Spleen (tissue), 7 donors: Measurements from ENCODE around the gene TBR1.

ENCODE experiments used
- CTCF ChIP-seq, 11 experiments: fragments of 200-600 bp in 7 of 11; fragments of 450-650 bp in 4 of 11; sonication (generic) in 4 of 11; IDR thresholded peaks in 8 of 11; conservative IDR thresholded peaks in 3 of 11; 1 replicate in 7 of 11; 2 replicates in 4 of 11; pipeline versions ENCODE4 v1.4.0 to v1.8.0; 2016 to 2021; ENCODE audit warnings: antibody characterized with exemption in 11 of 11, inconsistent platforms in 4 of 11, mild to moderate bottlenecking in 1 of 11
- POLR2A ChIP-seq, 3 donors: fragments of 450-650 bp; IDR thresholded peaks; one replicate each; pipeline ENCODE4 v1.5.1; 2017; ENCODE audit warnings: antibody characterized with exemption in 3 of 3, mild to moderate bottlenecking in 1 of 3
- POLR2AphosphoS5 ChIP-seq, 3 donors: sonication (generic); formaldehyde crosslinking; IDR thresholded peaks; one replicate each; pipeline ENCODE4 v1.5.1; 2017; ENCODE audit warnings: antibody characterized with exemption in 3 of 3
- donor health status: DM: no; HTN: no; CAD: no; lungs with moderate emphysema.
- donor health status: DM: no; HTN: no; CAD: no.
- donor health status: DM: no; HTN: no; CAD: no.

GRCh38 chr2:161419638-161420190 is 3.6 kb downstream of the TBR1 start:
- TF ChIP-seq CTCF (IDR thresholded peaks at IDR 0.05 in 8 of 11, conservative IDR thresholded peaks at IDR 0.05 in 3 of 11) (no peak), POLR2A (IDR thresholded peaks at IDR 0.05) (no peak), POLR2AphosphoS5 (IDR thresholded peaks at IDR 0.05) (no peak)
